HL-60/S4 treated with phorbol 12-myristate 13-acetate at 8.2 ng/mL for 4 days and 3 days (cell line): Measurements from ENCODE around the gene SCIN.
"Not testable (repeated sequence)": the region's sequence is repeated elsewhere in the genome, so short reads cannot be mapped to it uniquely, and the experiment has no call there.

Source experiments
- in situ Hi-C: fragments of 300-500 bp; cut with MboI; formaldehyde crosslinking; loops from 2 replicates; pipeline ENCODE4 v1.15.0; 2022; ENCODE audit warnings: low sequenced_read_pairs

The SCIN gene

DNA sequence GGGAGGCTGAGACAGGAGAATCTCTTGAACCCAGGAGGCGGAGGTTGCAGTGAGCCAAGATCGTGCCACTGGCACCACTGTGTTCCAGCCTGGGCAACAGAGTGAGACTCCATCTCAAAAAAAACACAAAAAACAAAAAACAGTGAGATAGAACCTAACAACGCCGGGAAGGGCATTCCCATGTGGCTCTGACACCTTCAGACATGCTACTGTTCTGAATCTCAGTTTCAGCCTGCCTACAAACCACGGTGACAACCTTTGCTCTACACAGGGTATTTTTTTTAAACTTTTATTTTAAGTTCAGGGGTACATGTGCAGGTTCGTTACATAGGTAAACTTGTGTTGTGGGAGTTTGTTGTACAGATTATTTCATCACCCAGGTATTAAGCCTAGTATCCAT, 74.7 kb downstream of the SCIN start:
- in situ Hi-C loops = not testable (repeated sequence)

GRCh38 chr7:12646139-12646538, 75.6 kb downstream of the SCIN start:
- in situ Hi-C loops = no loop called here

- in situ Hi-C loops = no loop called here
These were observed 77.1 kb downstream of the SCIN start for GRCh38 chr7:12647364-12648219.

- in situ Hi-C loops = no loop called here
These were observed 78.3 kb downstream of the SCIN start for GRCh38 chr7:12648704-12649261.

DNA sequence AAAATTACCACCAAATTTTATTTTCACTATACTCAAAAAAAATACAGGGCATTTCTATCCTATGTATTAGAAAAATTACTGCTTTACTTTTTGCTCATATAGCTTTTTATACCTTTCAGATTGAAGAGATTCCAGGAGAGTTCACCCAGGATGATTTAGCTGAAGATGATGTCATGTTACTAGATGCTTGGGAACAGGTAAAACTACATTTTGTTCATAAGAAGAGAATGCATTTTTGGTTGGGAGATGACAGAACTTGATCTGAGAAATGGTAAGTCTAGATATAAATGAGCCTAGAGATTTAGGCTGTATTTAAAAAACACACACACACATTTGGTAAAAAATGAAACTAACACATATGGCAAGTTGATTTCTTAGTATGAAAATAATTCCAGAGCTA, 78.8 kb downstream of the SCIN start:
- in situ Hi-C loops = no loop called here

DNA sequence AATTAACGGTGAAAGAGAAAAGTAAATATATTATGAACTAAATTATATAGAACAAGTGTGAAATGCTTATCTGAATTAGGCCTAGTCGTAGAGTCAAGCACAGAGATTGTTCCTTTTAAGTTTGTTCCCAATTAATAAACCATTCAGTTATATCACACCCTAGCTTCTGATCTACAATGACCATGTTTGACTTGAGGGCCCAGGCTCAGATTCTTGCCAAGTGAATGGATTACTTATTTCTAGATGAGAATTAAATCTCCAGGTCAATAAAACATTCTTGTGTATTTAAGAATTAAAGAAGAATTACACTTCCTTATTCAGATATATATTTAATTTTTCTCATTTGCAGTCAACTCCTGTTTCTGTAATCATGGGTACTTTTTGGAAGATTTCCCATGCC, 79.6 kb downstream of the SCIN start:
- in situ Hi-C loops = no loop called here

- in situ Hi-C loops = no loop called here
These were observed 82.6 kb downstream of the SCIN start for GRCh38 chr7:12653110-12653509.

DNA sequence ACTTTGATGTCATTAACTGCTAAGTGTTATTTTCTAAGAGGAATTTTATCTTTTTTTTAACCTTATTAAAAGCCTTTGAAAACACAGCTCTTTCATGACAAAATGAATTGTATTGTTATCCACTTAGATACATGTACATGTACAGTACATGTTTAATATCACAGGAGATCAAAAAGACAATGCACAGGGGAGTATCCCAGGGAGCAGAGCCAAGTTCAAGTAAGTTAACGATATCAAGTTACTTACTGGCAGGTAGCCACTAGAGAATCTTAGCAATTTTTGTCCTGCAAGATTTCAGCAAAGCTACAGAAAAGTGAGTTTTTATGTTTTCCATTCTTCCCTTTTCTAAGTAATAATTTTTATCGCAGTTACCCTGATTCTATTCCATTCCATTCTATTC, 83.0 kb downstream of the SCIN start:
- in situ Hi-C loops = no loop called here

DNA sequence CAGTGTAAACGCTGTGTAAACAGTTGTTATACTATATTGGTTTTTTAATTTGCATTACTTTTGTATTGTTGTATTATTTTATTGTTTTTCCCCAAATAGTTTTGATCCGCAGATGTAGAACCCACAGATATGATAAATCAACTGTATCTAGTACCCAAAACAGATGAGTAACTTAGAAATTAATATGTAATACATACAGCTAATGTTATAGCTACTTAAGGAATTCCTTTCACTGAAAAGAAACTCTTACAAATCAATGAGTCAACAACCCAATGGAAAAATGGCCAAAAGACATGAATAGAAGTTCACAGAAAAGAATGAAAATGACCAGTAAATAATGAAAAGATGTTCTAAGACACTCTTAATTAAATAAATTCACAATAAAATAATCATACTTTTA, 84.6 kb downstream of the SCIN start:
- in situ Hi-C loops = no loop called here

- in situ Hi-C loops = not testable (repeated sequence)
These were observed 89.9 kb downstream of the SCIN start for GRCh38 chr7:12660423-12660822.

- in situ Hi-C loops = not testable (repeated sequence)
These were observed 90.5 kb downstream of the SCIN start for GRCh38 chr7:12660986-12661385.

- in situ Hi-C loops = no loop called here
These were observed 91.1 kb downstream of the SCIN start for GRCh38 chr7:12661581-12661980.

GRCh38 chr7:12670000-12670729, 99.6 kb downstream of the SCIN start:
- in situ Hi-C loops = no loop called here

- in situ Hi-C loops = no loop called here
These were observed 100.4 kb downstream of the SCIN start for GRCh38 chr7:12670743-12671520.

GRCh38 chr7:12673436-12673835, 102.9 kb downstream of the SCIN start:
- in situ Hi-C loops = not testable (repeated sequence)

DNA sequence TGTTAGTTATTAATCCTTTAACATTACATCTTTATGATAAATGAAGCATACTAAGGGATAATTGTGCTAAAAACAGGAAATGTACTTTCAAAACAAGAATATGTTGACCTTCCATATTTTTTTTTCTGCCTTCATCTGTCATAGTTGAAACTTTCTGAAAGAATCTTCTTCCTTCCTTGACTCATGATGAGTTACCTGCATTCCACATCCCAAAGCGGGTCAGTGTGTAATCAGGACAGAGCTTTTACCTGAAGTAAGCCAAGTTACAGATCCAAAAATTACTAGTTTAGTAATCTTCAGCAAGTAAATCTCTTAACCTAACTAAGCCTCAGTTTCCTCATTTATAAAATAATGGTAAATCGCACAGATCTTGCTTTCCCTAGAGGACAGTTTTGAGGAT, 103.5 kb downstream of the SCIN start:
- in situ Hi-C loops = no loop called here

DNA sequence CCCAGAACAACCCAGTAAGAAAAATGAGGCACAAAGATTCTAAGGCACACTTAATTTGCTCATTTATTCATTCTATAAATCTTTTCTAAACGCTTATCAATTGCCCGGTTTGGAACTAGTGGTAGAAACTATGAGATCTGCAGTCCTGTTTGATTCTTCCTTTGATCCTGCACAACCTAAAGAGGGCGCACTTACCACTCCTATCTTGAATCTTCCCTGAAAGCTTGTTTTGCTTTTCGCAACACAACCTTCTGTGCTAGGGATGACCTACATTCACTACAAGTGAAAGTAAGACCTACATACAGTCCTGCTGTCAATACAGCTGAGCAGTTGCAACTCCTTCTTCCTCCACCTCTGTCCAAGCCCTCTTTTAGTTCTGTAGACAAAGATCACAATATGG, 104.3 kb downstream of the SCIN start:
- in situ Hi-C loops = loop anchor here (25.0 kb wide), 2 partner anchors 387 to 587 kb away; no protein-coding TSS in a partner anchor

- in situ Hi-C loops = loop anchor here (25.0 kb wide), 2 partner anchors 378 to 578 kb away; no protein-coding TSS in a partner anchor
These were observed 113.4 kb downstream of the SCIN start for GRCh38 chr7:12683678-12684585.

DNA sequence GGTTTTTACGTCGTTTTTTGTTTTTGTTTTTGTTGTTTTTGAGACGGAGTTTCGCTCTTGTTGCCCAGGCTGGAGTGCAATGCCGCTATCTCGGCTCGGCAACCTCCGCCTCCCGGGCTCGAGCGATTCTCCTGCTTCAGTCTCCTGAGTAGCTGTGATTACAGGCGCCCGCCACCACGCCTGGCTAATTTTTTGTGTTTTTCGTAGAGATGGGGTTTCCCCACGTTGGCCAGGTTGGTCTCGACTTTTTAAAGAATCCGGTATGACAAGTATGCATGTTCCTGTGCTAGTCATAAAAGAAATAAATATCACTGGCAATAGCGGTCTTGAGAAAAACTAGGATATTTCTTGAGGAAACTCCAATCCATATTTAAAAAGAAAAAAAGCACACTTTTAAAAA, 114.2 kb downstream of the SCIN start:
- in situ Hi-C loops = loop anchor here (25.0 kb wide), 2 partner anchors 378 to 578 kb away; no protein-coding TSS in a partner anchor

DNA sequence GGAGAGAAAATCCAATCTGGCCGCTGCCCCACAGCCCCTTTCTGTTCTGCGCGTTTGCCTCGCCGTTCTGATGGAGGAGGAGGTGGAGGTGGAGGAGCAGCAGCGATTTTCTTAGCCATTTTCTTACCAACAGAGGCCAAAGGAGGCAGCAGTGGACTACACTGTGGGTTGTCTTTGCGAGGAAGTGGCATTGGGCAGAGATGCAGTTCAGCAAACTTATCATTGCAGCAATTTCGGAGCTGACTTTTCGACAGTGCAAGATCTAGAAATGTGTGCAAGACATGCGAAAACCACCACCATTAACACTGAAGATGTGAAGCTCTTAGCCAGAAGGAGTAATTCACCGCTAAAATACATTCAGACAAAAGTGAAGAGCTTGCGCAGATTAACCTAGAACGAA, 115.0 kb downstream of the SCIN start:
- in situ Hi-C loops = loop anchor here (25.0 kb wide), 2 partner anchors 377 to 577 kb away; no protein-coding TSS in a partner anchor
